Omental fat pad (tissue), 4 donors: Measurements from ENCODE around the gene RAD18. TPM values are rescaled to one million over a fixed set of nuclear protein-coding genes. Genes with fewer than 3 reads are reported as not detected.

Source experiments
- ATAC-seq: fragments of 150-250 bp; one replicate; pipeline ENCODE4 v1.9.1; 2016; ENCODE audit warnings: mild to moderate bottlenecking, moderate library complexity; ENCODE audit not compliant: low FRiP score
- DNase-seq: peaks from one replicate; pipeline ENCODE4 v3.0.0-alpha.2; 2019; ENCODE audit warnings: low spot score
- total RNA-seq, 4 donors: library from RNA; depleted of rRNA; stranded (reverse); fragments of >200 nt; gene quantifications; one replicate each; pipeline ENCODE4 v1.1.0, GENCODE V29; 2016
- TF ChIP-seq, protein P1 (sequence below), 3 donors: fragments of 450-650 bp; IDR thresholded peaks; one replicate each; pipeline ENCODE4 v1.5.1; 2016 to 2017; ENCODE audit warnings: antibody characterized with exemption in 3 of 3, mild to moderate bottlenecking in 3 of 3, moderate library complexity in 2 of 3

RAD18 gene
- total RNA-seq, 4 donors from 2014 or later: 4.2 to 9.8 (median 6.7) TPM

DNA sequence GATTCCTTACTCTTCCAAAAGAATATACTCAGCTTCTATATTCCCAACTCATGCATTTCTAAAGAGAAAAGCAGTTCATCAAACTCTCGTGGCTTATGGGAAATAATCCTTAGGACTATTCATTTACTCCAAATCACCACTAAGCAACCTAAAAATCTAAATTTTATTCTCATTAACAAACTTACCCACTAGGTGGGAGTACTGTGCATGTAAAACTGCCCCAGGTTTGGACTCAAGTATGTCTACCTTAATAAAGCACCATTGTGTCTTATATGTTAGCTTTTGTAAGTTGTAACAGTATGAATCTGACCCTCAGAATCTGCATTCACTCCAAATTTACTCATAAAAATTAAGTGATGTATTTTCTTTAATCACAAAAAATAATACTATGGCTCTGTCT lies 25.3 kb downstream of the RAD18 start:
- TF ChIP-seq, protein P1, sequence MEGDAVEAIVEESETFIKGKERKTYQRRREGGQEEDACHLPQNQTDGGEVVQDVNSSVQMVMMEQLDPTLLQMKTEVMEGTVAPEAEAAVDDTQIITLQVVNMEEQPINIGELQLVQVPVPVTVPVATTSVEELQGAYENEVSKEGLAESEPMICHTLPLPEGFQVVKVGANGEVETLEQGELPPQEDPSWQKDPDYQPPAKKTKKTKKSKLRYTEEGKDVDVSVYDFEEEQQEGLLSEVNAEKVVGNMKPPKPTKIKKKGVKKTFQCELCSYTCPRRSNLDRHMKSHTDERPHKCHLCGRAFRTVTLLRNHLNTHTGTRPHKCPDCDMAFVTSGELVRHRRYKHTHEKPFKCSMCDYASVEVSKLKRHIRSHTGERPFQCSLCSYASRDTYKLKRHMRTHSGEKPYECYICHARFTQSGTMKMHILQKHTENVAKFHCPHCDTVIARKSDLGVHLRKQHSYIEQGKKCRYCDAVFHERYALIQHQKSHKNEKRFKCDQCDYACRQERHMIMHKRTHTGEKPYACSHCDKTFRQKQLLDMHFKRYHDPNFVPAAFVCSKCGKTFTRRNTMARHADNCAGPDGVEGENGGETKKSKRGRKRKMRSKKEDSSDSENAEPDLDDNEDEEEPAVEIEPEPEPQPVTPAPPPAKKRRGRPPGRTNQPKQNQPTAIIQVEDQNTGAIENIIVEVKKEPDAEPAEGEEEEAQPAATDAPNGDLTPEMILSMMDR (IDR thresholded peaks at IDR 0.05): no peak
- DNase-seq (no peak), ATAC-seq (no peak)

DNA sequence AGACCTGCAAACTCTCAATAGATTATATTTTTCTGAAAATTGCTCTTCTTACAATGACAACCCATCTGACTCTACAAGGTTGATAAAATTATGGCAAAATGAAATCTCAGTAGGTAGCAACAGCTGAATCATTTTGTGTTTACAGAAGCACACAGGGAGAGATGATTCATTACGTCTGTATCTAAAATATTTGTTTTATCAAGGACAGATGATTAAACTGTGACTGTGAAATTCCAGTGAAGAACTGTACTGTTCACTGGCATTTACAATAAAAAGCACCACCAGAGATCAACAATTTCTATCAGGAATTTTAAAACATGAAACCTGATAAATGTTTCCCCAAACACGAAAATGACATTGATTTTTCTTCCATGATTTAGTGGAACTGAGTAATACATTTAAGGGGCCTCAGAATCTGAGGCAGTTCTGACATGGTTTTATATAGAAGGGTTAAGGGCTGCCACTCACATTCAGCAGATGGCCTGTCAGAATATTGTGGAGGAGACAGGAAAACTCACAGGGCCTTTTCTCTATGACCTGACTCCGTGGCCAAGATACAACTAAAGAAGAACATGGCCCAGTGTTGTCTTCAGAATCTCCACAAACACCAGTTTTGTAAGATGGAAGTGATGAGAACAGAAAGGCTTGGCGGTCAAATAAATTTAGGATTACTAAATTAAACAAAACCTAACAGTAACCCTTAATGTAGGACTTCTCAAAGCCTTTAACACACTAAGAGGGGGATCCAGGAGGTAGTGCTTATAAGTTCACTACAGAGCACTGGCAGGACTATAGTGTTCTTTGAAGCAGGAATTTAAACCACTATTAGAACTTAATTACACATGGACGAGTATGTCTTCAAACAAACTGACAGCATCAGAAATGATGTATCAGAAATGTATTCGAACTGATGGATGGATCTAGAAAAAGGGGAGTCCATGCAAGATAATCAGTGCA lies 25.9 kb downstream of the RAD18 start:
- ATAC-seq (peak; percentile 88), DNase-seq (no peak)
- TF ChIP-seq, protein P1 (IDR thresholded peaks at IDR 0.05): no peak

DNA sequence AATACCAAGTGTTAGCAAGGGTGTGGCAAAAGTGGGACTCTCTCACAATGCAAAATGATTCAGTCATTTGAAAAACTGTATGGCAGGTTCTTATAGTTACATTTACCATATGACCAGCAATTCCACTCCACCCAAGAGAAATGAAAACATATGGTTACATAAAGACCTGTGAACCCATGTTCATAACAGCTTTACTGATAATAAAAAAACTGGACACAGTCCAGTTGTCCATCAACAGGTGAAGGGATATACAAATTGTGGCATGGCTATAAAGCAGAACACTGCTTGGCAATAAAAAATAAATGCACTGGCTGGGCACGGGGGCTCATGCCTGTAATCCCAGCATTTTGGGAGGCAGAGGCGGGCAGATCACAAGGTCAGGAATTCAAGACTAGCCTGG lies 30.8 kb downstream of the RAD18 start:
- TF ChIP-seq, protein P1 (IDR thresholded peaks at IDR 0.05): no peak
- ATAC-seq (no peak), DNase-seq (no peak)

DNA sequence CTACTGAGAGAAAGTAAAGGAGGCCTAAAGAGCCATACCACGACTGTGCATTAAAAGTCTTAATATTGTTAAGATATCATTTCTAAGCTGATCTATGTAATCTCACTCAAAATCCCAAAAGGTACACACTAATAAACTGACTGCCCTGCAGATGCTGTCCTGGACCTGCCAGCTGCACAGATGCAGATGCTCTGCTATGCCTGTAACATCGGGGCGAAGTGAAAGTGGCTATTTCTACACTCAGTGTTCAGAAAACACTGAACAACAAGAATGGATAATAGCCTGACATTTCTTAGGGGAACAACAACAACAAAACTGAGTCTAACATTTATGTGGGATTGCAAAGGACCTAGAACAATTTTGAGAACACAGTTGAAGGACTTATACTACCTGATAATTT lies 31.9 kb downstream of the RAD18 start:
- DNase-seq (no peak), ATAC-seq (no peak)
- TF ChIP-seq, protein P1 (IDR thresholded peaks at IDR 0.05): no peak

DNA sequence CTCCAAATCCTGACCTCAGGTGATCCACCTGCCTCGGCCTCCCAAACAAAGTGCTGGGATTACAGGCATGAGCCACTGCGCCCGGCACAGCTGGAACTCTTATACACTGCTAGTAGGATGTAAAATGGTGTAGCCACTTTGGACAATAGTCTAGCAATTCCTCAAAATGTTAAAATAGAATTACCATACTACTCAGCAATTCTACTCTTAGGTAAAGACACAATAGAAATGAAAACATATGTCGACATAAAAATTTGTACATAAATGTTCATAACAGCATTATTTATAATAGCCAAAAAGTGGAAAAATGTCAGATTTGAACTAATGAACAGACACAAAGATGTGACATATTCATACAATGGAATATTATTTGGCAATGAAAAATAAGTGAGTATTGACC lies 33.4 kb downstream of the RAD18 start:
- DNase-seq: no peak
- ATAC-seq: no peak
- TF ChIP-seq, protein P1 (IDR thresholded peaks at IDR 0.05): no peak

DNA sequence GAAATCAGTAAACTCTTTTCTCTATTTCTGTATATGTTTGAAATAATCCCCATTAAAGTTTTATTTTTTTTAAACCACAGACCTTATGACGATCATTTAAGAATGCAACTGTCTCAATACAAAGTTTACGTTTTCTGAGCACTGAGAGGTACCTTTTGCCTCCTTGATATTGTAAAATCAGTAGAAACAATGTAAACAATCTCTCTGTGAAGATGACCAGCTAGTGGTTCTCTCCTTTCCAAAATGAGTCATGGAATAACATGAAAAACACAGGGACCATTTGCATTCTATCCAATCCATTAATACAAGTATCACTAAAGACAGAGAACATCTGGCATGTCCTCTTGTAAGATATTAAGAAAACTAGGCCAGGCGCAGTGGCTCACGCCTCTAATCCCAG lies 48.8 kb downstream of the RAD18 start:
- TF ChIP-seq, protein P1 (IDR thresholded peaks at IDR 0.05): no peak
- DNase-seq (no peak), ATAC-seq (no peak)

DNA sequence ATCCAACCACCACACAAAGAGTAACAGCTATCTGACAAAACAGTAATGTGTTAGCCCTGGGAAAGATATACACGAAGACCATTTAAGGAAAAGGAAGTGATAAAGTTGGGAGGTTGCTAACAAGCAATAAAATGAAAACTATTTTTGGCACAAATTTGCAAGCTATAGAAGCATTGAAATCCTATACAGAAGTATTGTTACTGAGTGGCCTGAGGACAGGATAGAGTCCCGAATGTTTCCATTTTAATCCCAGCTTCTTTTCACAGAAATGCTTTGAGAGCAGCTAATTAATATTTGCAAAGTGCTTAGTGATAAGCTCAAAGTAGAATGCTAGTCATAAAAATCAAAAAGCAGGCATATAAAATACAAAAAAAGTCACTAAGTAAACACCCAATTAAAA lies 51.5 kb downstream of the RAD18 start:
- TF ChIP-seq, protein P1 (IDR thresholded peaks at IDR 0.05): no peak
- no peak for ATAC-seq

More for the DNA sequence above, 51.5 kb downstream of the RAD18 start:
- DNase-seq: no peak
